Activated CD8-positive, alpha-beta memory T cell treated with anti-CD3 and anti-CD28 coated beads, Interleukin-2, amount 50 U/mL, for 1 hour (primary cell): ENCODE results near the gene TXNL4B.
"Not testable (repeated sequence)": the region's sequence is repeated elsewhere in the genome, so short reads cannot be mapped to it uniquely, and the experiment has no call there.

Experiments
- DNase-seq: peaks from one replicate; pipeline ENCODE4 v3.0.0-alpha.2; 2020; ENCODE audit errors: extremely low read depth

Gene TXNL4B

DNA sequence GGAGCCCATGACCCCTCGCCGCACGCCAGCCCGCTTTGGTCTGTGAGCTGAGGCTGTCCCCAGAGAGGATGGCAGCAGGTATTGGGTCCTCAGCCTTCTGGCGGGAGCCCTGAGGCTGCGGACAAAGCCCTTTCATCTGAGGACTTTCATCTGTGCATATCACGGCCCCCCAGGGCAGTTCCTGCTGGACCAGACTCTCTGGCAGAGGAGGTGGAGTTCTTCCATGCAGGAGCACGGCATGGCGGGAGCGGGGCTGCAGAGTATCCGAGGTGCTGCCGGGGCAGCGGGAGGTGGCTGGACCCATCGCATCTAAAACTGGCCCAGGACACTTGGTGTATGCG, 19.0 kb upstream of the TXNL4B start:
- no peak for DNase-seq

DNA sequence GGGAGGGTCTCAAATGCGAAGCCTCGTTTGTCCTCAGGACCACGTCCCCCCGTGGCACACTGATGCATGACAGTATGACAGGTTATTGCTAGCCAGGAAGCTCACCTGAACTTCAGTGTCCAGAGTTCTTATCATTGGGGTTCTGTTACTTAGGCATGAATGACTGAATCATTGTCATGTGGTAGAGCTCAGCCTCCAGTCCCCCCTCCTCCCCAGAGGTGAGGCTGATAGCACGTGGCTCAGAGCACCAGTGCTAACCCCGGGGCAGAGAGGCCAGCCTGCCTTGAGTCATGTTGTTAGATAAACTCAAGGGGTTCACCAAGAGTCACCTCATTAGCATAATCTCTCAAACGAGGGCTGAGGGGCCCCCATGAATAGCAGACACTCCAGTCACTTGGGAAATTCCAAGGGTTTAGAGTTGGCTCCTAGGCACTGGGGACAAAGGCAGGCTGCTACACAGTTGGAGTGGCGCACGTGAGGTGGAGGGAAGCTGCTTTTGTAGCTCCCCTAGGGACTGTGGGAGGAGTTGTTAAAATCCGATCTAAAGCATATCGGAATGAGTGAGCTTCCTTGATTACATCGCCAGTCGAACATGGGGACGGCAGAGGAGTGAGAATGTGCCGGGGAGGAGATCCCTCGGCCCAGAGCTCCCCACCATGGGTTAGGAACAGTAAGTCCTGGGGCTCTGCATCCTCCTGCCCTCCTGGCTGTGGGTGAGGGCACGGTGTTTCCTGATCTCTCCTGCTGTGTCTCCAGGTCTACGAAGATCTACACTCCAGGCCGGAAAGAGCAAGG, 18.4 kb upstream of the TXNL4B start:
- no peak for DNase-seq

DNA sequence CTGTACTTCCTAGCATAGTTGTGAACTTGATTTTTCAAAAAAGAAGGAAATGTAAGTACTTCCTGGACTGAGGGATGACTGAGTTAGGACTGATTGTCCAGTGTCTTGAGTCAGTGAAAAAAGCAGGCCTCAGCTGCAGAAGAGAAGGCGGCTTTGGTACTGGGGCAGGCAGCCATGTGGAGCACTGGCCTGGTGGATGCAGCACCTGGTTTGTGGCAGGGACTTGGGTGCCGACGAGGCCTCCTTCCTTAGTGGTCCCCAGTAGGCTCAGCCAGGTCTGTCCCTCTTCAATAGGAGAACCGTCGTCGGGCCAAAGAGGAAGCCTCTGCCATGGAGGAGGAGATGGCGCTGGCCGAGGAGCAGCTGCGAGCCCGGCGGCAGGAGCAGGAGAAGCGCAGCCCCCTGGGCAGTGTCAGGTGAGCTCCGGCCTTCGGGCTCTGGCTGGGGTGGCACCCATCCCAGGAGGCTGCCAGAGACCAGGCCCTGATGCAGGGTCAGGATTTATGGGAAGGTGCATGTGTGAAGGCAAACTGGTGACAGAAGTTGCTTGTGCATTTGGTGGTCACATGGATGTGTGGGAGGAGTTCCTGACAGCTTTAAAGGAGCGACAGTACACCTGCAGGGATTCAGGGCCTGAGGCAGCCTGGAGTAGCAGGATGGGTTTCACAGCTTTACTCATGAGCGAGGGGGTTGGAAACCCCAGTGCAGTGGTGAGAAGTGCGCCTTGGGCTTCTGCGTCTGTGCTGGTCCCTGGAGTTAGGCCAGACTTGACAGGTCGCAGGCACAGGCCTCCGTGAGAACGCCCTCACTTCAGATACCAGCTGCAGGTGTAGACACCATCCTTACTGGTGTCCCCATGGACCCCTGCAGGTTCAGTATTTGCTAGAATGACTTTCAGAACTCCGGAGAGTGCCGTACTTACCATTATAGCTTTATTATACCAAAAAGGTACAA, 17.5 kb upstream of the TXNL4B start:
- no peak for DNase-seq

- DNase-seq = no peak
These were observed 16.6 kb upstream of the TXNL4B start for GRCh38 chr16:72109966-72110530.

GRCh38 chr16:72109300-72109699, 15.9 kb upstream of the TXNL4B start:
- DNase-seq = no peak

GRCh38 chr16:72108353-72109102, 15.1 kb upstream of the TXNL4B start:
- no peak for DNase-seq

DNA sequence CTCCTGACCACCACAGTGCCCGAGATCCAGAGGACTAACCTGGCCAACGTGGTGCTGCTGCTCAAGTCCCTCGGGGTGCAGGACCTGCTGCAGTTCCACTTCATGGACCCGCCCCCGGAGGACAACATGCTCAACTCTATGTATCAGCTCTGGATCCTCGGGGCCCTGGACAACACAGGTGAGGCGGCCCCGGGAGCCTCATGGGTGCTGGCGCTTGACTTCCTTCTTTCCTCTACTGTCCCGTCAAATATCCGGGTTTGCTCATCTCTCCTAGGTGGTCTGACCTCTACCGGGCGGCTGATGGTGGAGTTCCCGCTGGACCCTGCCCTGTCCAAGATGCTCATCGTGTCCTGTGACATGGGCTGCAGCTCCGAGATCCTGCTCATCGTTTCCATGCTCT, 14.0 kb upstream of the TXNL4B start:
- DNase-seq = no peak

DNA sequence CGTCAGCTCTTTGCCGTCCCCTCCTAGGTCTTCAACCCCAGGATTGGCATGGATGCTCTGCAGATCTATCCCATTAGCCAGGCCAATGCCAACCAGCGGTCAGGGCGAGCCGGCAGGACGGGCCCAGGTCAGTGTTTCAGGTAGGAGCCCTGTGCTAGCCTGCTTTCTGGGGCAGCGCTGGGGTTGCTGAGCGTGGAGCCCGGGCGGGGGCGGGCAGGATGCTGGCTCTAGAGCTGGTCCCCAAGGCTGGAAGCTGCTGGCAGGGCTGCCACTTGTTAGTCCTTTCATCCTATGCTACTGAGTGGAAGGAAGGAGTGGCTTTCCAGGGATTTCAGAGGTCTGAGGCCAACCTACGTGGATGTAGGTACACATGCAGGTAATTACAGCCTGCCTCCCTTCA, 12.6 kb upstream of the TXNL4B start:
- no peak for DNase-seq

DNA sequence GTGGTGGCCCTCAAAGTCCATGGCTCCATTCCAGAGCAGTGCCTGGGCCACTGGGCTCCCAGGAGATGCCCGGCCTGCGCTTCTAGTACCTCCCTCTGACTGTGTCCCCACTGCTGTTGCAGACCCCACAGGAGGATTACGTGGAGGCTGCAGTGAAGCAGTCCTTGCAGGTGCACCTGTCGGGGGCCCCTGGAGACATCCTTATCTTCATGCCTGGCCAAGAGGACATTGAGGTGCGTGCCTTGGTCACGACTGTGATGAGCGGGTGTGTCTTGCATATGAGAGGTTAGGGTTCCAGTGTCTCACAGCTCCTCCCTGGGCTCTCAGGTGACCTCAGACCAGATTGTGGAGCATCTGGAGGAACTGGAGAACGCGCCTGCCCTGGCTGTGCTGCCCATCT, 11.5 kb upstream of the TXNL4B start:
- no peak for DNase-seq

DNA sequence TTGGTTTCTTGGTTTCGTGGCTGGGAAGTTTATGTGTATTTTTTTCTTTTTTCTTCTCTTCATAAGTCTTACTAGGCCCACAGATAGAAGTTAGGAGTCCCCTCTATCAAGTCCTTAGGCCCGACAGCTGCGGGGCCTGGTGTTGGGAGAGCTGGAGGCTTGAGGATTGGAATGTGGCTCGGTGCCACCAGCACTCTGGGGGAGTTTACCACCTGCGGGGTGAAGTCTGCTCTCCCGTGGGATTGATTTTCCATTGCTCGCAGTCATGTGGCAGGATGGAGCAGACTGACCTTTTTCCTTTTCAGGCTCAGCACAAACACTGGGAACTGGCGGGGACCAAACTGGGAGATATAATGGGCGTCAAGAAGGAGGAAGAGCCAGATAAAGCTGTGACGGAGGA, 7.8 kb upstream of the TXNL4B start:
- no peak for DNase-seq

- DNase-seq = no peak
These were observed 6.0 kb upstream of the TXNL4B start for GRCh38 chr16:72099377-72099818.

GRCh38 chr16:72098936-72099335, 5.5 kb upstream of the TXNL4B start:
- no peak for DNase-seq

DNA sequence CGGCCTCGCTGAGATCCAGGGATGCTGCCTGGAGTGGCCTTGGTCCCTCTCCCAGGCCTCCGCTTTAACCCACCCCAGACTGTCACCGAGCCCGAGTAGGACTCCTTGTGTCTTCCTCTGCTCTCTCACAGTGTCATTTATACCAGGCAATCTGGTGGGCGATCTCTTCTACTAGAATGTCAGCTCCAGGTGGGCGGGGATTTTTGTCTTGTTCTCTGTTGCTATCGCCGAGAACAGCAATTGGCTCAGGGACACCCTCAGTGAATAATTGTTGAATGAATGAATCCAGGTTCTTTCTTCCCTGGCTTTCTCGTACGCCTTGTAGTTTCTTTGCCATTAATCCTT, 818 bp upstream of the TXNL4B start:
- DNase-seq = no peak

DNA sequence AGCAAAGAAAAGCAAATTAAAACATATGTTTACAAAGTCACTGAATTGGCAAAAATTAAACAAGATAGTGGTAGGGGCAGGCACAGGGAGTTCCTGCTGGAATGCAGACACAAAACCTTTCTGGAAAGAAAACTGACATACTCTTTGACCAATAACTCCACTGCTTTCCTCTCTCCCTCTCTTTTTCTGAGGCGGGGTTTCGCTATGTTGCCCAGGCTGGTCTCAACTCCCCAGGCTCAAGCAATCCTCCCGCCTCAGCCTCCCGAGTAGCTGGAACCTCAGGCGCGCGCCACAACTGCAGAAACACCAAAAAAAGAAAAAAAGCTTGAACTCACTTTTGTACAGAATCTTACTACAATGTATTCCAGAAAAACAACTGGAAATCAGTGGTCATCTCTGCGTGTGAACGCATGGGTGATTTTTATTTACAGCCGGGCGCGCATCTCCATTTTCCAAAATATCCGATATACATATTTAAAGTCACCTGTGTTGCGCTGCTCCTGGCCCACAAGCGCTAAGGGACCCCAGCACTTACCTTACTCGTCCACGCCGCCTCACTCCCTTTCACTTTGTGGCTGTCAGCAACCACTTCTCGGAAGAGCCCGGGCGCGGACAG, 480 bp downstream of the TXNL4B start:
- DNase-seq = no peak

DNA sequence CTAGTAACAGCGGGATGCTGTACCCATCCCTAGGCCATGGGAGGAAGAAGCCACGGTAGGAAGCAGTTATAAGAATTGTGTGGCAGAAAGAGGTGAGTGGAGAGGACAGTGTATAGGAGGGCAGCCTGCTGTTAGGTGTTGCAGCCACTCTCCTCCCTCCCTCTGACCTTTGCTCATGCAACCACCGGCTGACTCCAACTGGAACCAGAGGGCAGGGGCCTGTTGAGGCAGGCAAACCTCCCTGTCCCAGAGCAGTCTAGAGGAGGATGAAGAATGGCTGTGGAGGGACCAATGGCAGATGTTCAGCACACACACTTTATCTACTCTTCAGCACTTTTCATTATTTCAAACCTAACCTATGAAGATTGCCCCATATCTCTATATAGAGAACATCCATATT, 2.2 kb downstream of the TXNL4B start:
- no peak for DNase-seq

DNA sequence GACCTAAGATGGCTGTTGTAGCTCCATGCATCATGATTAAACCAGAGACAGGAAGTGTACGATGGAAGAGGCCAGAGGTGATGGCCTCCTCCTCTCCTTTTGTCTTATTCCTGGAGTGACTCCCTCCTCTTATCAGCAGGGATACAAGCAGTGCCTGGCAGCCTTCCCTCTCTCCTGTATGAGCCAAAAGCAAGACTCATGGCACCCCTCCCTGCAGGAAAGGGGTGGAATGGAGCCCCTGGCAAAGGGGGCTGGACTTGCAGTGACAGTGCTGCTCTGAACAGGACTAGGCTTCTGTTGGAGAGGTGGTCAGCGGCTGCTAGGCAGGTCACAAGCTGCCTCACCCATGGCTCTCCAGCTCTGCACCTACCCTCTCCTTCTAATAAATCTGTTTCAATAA, 8.4 kb downstream of the TXNL4B start:
- no peak for DNase-seq

DNA sequence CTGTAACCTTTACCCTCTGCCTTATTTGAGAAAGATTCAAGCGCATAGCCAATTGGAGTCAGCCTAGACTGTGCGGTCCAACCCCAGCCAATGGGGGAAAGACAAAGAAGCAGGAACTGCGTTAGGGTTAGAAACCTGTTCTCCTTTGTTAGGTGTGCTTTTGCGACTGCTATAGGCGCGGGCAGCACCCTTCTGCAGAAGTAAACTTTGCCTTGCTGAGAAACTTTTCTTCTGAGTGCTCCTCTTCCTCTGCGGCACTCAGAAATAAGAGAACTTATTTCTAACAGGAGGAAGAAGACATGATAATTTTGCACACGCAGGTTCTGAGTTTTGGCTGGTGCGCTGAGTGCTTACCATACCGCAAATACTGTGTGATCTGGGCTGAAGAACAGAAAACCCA, 9.0 kb downstream of the TXNL4B start:
- no peak for DNase-seq

DNA sequence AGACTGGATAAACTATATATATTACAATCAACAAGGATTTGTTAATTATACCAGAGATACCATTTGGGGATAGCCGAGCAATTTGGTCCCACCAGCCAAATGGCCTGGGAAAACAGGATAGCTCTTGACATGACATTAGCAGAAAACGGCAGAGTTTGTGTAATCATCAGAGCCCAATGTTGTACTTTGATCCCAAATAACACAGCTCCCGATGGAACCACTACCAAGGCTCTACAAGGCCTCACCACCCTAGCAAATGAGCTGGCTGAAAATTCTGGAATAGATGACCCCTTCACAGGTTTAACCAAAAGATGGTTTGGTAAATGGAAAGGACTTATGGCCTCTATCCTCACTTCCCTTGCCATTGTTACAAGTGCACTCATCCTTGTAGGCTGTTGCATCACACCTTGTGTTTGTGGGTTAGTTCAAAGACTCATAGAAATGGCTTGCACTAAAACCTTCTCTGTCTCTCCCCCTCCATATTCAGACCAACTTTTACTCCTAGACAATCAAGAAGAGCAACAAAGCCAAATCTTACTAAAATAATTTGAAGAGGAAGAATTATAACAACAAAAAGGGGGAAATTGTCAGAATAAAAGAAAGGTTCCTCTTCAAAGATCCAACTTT, 9.5 kb downstream of the TXNL4B start:
- no peak for DNase-seq

DNA sequence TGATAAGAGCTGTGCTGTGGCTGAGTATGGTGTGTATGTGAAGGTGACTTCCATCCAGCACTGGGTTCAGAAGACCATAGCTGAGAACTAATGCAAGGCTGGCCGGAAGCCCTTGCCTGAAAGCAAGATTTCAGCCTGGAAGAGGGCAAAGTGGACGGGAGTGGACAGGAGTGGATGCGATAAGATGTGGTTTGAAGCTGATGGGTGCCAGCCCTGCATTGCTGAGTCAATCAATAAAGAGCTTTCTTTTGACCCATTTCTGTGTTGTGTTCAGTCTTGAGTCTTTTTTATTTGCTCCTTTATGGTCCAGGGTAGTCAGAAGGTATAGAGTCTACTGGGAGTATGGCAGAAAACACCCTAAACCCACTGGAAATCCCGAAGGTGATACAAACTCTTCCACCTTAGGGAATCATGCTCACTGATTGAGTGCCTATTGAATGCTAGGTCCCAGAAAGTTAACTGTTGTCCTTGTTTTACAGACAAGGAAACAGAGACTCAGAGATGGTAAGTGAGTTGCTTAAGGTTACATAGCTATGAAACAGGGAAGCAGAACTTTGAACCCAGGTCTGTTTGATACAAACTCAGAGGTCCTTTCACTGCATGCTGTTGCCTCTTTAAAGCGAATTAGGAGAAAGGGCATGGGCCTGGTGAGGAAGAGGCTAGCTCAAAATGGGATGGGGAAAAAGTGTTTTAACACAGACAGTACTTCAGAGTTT, 16.3 kb downstream of the TXNL4B start:
- not testable (repeated sequence) for DNase-seq

GRCh38 chr16:72075067-72075466, 18.4 kb downstream of the TXNL4B start:
- not testable (repeated sequence) for DNase-seq
